HG03521 (cell line): ENCODE measurements around the gene KDM4E.
"Not testable (repeated sequence)": the region's sequence is repeated elsewhere in the genome, so short reads cannot be mapped to it uniquely, and the experiment has no call there.

ENCODE experiments used
- ATAC-seq: cut with Tn5 transposase; IDR thresholded peaks from one replicate; pipeline ENCODE4 v1.9.1; 2021; ENCODE audit warnings: mild to moderate bottlenecking, moderate library complexity; ENCODE audit not compliant: unreplicated experiment

The KDM4E gene

GRCh38 chr11:95024958-95025357 is at the start of gene KDM4E:
TSS of gene KDM4E (plus strand) at chr11:95025258. CDS start at chr11:95025558, 300 bp downstream.
- ATAC-seq: no peak

- no peak for ATAC-seq
These were observed 49.5 kb upstream of the KDM4E start for GRCh38 chr11:94975599-94975998.

- ATAC-seq: no peak
These were observed 37.7 kb upstream of the KDM4E start for GRCh38 chr11:94987378-94987777.

GRCh38 chr11:94988748-94989147 is 36.3 kb upstream of the KDM4E start:
- ATAC-seq: no peak

GRCh38 chr11:94993400-94993943 is 31.6 kb upstream of the KDM4E start:
- ATAC-seq: no peak

GRCh38 chr11:94997437-94997836 is 27.6 kb upstream of the KDM4E start:
- no peak for ATAC-seq

- ATAC-seq: no peak
These were observed 26.8 kb upstream of the KDM4E start for GRCh38 chr11:94998285-94998684.

- no peak for ATAC-seq
These were observed 21.3 kb upstream of the KDM4E start for GRCh38 chr11:95003716-95004115.

GRCh38 chr11:95005642-95006041 is 19.4 kb upstream of the KDM4E start:
- no peak for ATAC-seq

GRCh38 chr11:95011376-95011775 is 13.7 kb upstream of the KDM4E start:
- no peak for ATAC-seq

GRCh38 chr11:95014184-95014821 is 10.8 kb upstream of the KDM4E start:
- no peak for ATAC-seq

- no peak for ATAC-seq
These were observed 8.9 kb upstream of the KDM4E start for GRCh38 chr11:95016139-95016538.

- ATAC-seq: not testable (repeated sequence)
These were observed 3.6 kb upstream of the KDM4E start for GRCh38 chr11:95021468-95021867.

GRCh38 chr11:95025594-95025993 is 536 bp downstream of the KDM4E start:
- ATAC-seq: not testable (repeated sequence)

- no peak for ATAC-seq
These were observed 3.3 kb downstream of the KDM4E start for GRCh38 chr11:95028357-95028756.

- ATAC-seq: no peak
These were observed 8.0 kb downstream of the KDM4E start for GRCh38 chr11:95033051-95033450.

- no peak for ATAC-seq
These were observed 10.3 kb downstream of the KDM4E start for GRCh38 chr11:95035316-95035715.

- ATAC-seq: not testable (repeated sequence)
These were observed 12.4 kb downstream of the KDM4E start for GRCh38 chr11:95037356-95038035.

GRCh38 chr11:95042239-95042638 is 17.2 kb downstream of the KDM4E start:
- ATAC-seq: no peak

GRCh38 chr11:95042906-95043305 is 17.8 kb downstream of the KDM4E start:
- no peak for ATAC-seq

GRCh38 chr11:95044010-95044409 is 19.0 kb downstream of the KDM4E start:
- ATAC-seq: no peak

GRCh38 chr11:95045812-95046211 is 20.8 kb downstream of the KDM4E start:
- no peak for ATAC-seq
